Measurements from ENCODE around the gene SLC25A45.

The SLC25A45 gene

DNA sequence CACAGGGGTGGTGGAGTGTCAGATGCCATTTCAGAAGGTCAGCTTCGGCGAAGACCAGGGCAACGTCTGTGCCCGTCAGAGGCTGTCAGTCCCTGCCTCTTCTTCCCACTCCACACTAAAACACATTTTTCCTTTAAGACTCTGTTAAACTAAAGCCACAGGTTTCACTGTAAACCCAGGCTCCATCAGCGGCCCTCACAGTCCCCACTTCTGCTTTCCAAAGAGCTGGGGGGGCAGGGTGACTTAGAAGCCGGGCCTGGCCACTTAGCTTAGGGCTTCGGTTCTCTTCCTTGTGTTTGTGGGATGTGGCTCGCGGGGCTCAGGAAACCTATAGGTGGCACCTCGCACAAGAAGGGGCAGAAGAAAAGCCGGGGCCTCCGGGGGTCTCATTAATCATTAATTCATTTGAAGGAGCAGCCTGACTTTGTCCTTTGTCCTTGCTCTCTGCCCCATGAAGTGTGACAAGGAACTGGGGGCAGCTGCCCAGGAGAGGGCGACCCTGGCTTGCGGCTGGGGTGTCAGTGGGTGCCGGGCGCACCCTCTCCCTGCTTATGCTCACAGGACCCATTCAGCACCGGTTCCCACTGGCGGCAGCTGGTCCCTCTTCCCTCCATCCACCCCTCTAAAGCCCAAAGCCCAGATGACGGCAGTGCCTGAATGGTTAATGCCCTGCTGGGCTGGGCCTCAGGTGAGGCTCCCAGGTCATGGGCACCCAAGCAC is 4.1 kb downstream of the SLC25A45 start:
- peak overlapping the region in 1 of 2 donors; percentile 4 for H3K27ac ChIP-seq
- TF ChIP-seq, protein P1, sequence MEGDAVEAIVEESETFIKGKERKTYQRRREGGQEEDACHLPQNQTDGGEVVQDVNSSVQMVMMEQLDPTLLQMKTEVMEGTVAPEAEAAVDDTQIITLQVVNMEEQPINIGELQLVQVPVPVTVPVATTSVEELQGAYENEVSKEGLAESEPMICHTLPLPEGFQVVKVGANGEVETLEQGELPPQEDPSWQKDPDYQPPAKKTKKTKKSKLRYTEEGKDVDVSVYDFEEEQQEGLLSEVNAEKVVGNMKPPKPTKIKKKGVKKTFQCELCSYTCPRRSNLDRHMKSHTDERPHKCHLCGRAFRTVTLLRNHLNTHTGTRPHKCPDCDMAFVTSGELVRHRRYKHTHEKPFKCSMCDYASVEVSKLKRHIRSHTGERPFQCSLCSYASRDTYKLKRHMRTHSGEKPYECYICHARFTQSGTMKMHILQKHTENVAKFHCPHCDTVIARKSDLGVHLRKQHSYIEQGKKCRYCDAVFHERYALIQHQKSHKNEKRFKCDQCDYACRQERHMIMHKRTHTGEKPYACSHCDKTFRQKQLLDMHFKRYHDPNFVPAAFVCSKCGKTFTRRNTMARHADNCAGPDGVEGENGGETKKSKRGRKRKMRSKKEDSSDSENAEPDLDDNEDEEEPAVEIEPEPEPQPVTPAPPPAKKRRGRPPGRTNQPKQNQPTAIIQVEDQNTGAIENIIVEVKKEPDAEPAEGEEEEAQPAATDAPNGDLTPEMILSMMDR (IDR thresholded peaks at IDR 0.05) = no peak
- DNase-seq (ENCODE audit: low spot score) = no peak
- H3K4me3 ChIP-seq = no peak overlapping the region

DNA sequence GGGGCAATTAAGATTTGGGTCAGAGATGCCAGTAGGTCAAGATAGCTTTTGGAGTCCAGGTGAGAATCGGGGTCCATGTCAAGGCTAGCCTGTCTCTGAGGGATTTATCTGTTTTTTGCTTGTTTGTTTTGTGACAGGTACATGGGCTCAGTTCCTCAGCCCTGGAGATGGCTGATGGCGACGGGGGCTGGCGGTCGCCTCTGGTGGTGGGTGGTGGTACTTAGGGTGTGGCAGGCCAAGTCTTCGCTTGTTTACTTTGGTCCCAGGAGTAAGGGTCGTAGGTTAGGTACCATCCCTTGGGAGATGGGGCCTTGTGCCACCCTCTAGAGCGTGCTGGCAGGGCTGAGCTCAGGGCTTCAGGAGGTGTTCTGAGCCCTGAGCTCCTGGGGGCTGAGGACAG is 4.7 kb downstream of the SLC25A45 start:
- Histone ChIP-seq H3K4me3 (no peak overlapping the region), H3K27ac (no peak overlapping the region)
- no peak for DNase-seq (ENCODE audit: low spot score)
- TF ChIP-seq, protein P1 (IDR thresholded peaks at IDR 0.05) = no peak

DNA sequence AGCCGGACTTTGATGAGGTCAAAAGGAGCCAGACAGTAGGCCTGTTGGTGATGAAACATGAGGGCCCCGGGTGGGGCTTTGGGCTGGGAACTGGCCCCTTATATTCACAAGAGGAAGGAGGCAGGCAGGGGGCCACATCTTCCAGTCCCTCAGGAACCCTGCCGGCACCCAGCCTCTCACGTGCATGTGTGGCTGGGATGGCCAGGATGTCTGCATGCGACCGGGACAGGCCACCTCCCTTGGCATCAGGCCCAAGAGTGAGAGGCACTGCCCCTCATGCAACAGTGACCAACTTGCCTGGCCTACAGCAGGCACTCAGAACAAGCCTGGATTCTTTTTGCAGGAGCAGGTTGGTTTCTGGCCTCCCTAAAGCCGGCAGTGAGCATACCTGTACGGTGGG is 5.4 kb downstream of the SLC25A45 start:
- TF ChIP-seq, protein P1 (IDR thresholded peaks at IDR 0.05) = no peak
- no peak for DNase-seq (ENCODE audit: low spot score)
- Histone ChIP-seq H3K4me3 (no peak overlapping the region), H3K27ac (no peak overlapping the region)

DNA sequence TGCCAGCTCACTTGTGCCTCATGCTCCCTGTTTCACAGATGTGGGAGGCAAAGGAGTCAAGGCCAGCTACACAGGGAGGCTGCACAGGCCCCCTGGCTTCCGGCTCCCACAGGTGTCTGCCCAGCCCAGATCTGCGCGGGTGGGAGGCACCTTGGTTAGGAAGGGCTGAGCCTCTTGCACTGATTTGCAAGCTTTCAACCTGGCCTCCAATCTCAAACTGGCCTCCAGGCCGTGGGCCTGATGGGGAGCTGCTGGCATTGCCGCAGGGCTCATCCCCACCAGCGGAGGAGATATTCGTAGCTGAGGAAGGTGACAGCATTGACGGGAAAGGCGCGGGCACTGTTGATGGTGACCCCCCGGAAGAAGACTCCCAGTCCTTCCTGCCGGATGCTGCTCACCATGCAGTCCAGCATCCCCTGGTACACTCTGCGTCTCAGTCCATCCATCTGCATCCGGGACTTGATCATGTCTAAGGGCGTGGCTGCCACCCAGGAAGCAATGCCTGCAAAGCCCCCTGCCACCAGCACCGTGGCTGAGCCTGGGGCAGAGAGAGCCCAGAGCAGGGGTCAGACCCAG is 6.2 kb downstream of the SLC25A45 start:
- no peak for DNase-seq (ENCODE audit: low spot score)
- H3K27ac ChIP-seq = no peak overlapping the region

DNA sequence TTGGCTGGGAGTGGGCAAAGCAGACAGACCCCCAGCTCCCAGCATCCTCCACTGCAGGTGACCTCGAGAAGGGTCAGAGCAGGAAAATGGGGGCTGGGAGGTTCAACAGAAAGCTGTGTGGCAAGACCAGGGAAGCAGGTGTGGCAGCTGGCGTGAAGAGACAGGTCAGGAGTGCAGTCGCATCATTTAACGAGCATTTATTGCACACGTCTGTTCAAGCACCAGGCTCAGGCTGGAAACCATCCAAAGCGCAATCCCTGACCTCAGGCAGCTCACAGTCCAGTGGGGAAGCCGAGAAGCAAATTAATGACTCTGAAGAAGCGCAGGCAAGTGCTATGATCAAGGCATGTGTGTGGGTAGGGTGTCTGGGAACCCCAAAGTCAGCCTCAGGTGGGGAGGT is 7.4 kb downstream of the SLC25A45 start:
- TF ChIP-seq, protein P1 (IDR thresholded peaks at IDR 0.05) = no peak
- no peak for DNase-seq (ENCODE audit: low spot score)
- H3K27ac ChIP-seq = no peak overlapping the region
- no peak overlapping the region for H3K4me3 ChIP-seq

More for the DNA sequence above, 6.2 kb downstream of the SLC25A45 start:
- H3K4me3 ChIP-seq = no peak overlapping the region
- TF ChIP-seq, protein P1 (IDR thresholded peaks at IDR 0.05) = no peak

DNA sequence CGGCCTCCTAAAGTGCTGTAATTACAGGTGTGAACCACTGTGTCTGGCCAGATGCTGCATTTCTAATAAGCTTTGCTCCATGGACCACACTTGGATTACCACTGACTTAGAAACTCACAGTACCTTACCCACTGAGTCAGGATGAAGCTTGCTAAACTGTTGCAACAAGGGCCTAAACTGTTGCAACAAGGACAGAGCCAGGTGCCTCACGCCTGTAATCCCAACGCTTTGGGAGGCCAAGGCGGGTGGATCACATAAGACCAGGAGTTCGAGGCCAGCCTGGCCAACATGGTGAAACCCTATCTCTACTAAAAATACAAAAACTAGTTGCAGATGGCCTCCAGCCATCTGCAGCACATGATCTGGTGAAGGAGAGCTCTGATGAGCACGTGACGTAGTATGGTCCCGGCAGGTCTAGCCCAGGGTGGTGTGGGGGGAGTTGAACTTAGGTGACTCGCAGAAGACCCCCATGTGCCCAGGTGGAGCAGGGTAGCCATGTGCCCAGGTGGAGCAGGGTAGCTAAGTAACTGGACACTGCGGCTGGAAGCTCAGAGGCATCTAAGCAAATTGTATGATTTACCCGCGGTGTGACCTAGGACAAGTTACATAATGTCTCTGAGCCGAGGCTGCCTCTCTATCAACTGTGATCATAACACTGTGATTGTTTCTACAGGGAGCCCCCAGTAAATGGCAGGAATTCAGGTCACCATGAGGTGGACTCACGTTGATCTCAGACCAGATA is 8.4 kb downstream of the SLC25A45 start:
- Histone ChIP-seq H3K4me3 (no peak overlapping the region), H3K27ac (no peak overlapping the region)
- DNase-seq (ENCODE audit: low spot score) = no peak
- TF ChIP-seq, protein P1 (IDR thresholded peaks at IDR 0.05) = no peak

Measured in coronary artery (tissue), 2 donors.